MM.1S (cell line): ENCODE measurements around the gene BIRC7.

Experiments
- EZH2 ChIP-seq: fragments of 300-600 bp; sonication (generic); optimal IDR thresholded peaks from 2 replicates; pipeline ENCODE3; 2017; ENCODE audit warnings: low read depth, mild to moderate bottlenecking, antibody characterized with exemption, low read length, mixed read lengths
- EZH2phosphoT487 ChIP-seq: fragments of 300-600 bp; sonication (generic); IDR thresholded peaks from 2 replicates; pipeline ENCODE4 v1.6.1; 2018; ENCODE audit warnings: antibody characterized with exemption, low read length
- TF ChIP-seq, protein P1 (sequence below): fragments of 300-600 bp; sonication (generic); IDR thresholded peaks from 2 replicates; pipeline ENCODE4 v1.5.1; 2016; ENCODE audit warnings: antibody characterized with exemption, low read length, mixed read lengths

DNA sequence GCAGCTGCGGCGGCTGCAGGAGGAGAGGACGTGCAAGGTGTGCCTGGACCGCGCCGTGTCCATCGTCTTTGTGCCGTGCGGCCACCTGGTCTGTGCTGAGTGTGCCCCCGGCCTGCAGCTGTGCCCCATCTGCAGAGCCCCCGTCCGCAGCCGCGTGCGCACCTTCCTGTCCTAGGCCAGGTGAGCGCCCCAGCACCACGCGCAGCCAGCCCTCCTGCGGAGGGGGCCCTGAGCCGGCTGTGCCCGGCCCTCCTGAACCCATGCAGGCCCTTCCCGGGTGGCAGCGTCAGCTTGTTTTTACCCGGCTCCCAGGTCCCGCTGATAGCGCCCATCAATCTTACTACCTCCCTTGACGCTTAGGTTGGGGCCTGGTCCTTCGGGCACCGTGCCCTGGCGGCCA lies 3.7 kb downstream of the BIRC7 start:
- TF ChIP-seq, protein P1, sequence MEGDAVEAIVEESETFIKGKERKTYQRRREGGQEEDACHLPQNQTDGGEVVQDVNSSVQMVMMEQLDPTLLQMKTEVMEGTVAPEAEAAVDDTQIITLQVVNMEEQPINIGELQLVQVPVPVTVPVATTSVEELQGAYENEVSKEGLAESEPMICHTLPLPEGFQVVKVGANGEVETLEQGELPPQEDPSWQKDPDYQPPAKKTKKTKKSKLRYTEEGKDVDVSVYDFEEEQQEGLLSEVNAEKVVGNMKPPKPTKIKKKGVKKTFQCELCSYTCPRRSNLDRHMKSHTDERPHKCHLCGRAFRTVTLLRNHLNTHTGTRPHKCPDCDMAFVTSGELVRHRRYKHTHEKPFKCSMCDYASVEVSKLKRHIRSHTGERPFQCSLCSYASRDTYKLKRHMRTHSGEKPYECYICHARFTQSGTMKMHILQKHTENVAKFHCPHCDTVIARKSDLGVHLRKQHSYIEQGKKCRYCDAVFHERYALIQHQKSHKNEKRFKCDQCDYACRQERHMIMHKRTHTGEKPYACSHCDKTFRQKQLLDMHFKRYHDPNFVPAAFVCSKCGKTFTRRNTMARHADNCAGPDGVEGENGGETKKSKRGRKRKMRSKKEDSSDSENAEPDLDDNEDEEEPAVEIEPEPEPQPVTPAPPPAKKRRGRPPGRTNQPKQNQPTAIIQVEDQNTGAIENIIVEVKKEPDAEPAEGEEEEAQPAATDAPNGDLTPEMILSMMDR: no peak
- TF ChIP-seq EZH2: no peak
- TF ChIP-seq EZH2phosphoT487: no peak
